ENCODE measurements around the gene GNAZ. TPM values are rescaled to one million over a fixed set of nuclear protein-coding genes. Genes with fewer than 3 reads are reported as not detected.

The GNAZ gene
- total RNA-seq, 1 experiment from 2014 or later = 5.0 TPM

DNA sequence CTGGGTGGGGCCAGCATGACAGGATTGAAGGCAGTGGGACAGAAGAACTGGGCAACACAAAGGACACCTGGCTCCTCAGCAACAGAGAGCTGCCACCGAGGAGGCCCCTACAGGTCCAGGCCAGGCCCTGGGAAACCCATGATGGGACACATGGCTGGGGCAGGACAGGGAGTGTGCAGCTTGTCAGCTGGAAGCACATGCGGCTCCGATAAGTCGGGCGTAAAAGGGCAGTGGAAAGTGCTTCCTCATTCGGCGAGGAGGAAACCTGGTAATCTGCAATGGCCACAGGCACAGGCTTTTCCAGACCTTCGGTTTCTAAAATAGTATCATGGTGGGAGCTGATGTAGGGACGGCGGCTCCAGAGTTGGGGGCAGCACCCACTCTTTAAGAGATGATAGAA is 16.5 kb downstream of the GNAZ start:
- Histone ChIP-seq H3K27me3 (ENCODE audit: insufficient read depth, low read length) (no peaks in the 10 kb centered on the region), H2BK12ac (ENCODE audit: insufficient read length, low read depth, low read length) (no peak overlapping the region), H3K23me2 (ENCODE audit: insufficient read length, low read depth, low read length, poor library complexity, severe bottlenecking) (no peaks in the 10 kb centered on the region), H3K79me1 (ENCODE audit: insufficient read depth, low read depth, low read length, poor library complexity, severe bottlenecking) (no peaks in the 10 kb centered on the region), H3K4ac (ENCODE audit: low read depth, low read length) (no peak overlapping the region), H3K27ac (ENCODE audit: insufficient read length, low read depth, low read length) (no peak overlapping the region), H3K23ac (ENCODE audit: insufficient read length, low read depth, low read length) (no peak overlapping the region), H3K4me1 (ENCODE audit: insufficient read depth, low read length) (no peaks in the 10 kb centered on the region; the same call in 1 of the 2 replicates), H3K56ac (ENCODE audit: insufficient read length, low read depth, low read length) (no peak overlapping the region), H3K18ac (ENCODE audit: insufficient read length, low read depth, low read length) (no peak overlapping the region), H4K20me1 (ENCODE audit: control insufficient read depth, insufficient read depth, insufficient read length) (no peaks in the 10 kb centered on the region), H2AFZ (ENCODE audit: low read length) (no peak overlapping the region), H2BK15ac (ENCODE audit: low read depth, low read length) (no peak overlapping the region), H4K8ac (replicated peaks; ENCODE audit: insufficient read length, low read depth, low read length) (no peak overlapping the region), H4K91ac (ENCODE audit: insufficient read length, low read depth, low read length) (no peak overlapping the region), H3K4me2 (ENCODE audit: insufficient read depth, insufficient read length, low read length) (no peak overlapping the region), H4K5ac (ENCODE audit: insufficient read length, low read depth, low read length) (no peak overlapping the region), H2BK20ac (ENCODE audit: low read depth, low read length, poor library complexity, severe bottlenecking) (no peak overlapping the region), H3K9ac (ENCODE audit: extremely low read depth, insufficient read length, low read length) (no peak overlapping the region), H3K9me3 (ENCODE audit: control insufficient read depth, low read depth, low read length) (no peaks in the 10 kb centered on the region), H2AK5ac (ENCODE audit: insufficient read length, low read length) (no peak overlapping the region), H2BK120ac (ENCODE audit: low read depth, low read length, poor library complexity, severe bottlenecking) (no peak overlapping the region), H3T11ph (ENCODE audit: low read length) (no peak overlapping the region), H2BK5ac (ENCODE audit: insufficient read length, low read length) (no peak overlapping the region), H3K79me2 (ENCODE audit: insufficient read depth, low read length) (no peaks in the 10 kb centered on the region), H3K14ac (ENCODE audit: insufficient read depth, low read length) (no peak overlapping the region)
- peaks cover 26 to 39% of the 10 kb centered on the region in 2 experiments for H3K4me1 Mint-ChIP-seq
- TF ChIP-seq, protein P1, sequence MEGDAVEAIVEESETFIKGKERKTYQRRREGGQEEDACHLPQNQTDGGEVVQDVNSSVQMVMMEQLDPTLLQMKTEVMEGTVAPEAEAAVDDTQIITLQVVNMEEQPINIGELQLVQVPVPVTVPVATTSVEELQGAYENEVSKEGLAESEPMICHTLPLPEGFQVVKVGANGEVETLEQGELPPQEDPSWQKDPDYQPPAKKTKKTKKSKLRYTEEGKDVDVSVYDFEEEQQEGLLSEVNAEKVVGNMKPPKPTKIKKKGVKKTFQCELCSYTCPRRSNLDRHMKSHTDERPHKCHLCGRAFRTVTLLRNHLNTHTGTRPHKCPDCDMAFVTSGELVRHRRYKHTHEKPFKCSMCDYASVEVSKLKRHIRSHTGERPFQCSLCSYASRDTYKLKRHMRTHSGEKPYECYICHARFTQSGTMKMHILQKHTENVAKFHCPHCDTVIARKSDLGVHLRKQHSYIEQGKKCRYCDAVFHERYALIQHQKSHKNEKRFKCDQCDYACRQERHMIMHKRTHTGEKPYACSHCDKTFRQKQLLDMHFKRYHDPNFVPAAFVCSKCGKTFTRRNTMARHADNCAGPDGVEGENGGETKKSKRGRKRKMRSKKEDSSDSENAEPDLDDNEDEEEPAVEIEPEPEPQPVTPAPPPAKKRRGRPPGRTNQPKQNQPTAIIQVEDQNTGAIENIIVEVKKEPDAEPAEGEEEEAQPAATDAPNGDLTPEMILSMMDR (conservative IDR thresholded peaks at IDR 0.05) = no peak
- no CpG with 5 or more reads among the region's 10 CpGs for WGBS (ENCODE audit: extremely low coverage, insufficient read length, low lambda C conversion rate)
- H3K9me3 Mint-ChIP-seq = no peaks in the 10 kb centered on the region
- DNase-seq = no peak
- H3K27ac Mint-ChIP-seq = 0 out of 7 replicates have a peak overlapping the region, but pooled peaks of 1 of the 3 experiments have one; percentile 37
- no peaks in the 10 kb centered on the region for H3K36me3 Mint-ChIP-seq (ENCODE audit: insufficient read depth in 1 of 3, low read depth in 3 of 3)
- H3K27me3 Mint-ChIP-seq (ENCODE audit: low read depth) = peaks cover 17% of the 10 kb centered on the region
- no peak overlapping the region for H3K4me3 Mint-ChIP-seq
